Measurements from ENCODE around the gene CCDC57.

CCDC57 gene

GRCh38 chr17:82061047-82061925 is 151.4 kb downstream of the CCDC57 start:
- Histone ChIP-seq H3K9ac (ENCODE audit: low read length) (no peak overlapping the region), H3K4me3 (ENCODE audit: low read depth, low read length) (no peak overlapping the region), H3K36me3 (ENCODE audit: control insufficient read depth, insufficient read depth, low read length) (peaks cover 73% of the 10 kb centered on the region), H3K9me3 (ENCODE audit: control insufficient read depth, insufficient read depth, low read depth, low read length) (no peaks in the 10 kb centered on the region), H3K27ac (ENCODE audit: low read depth, low read length) (no peak overlapping the region), H3K27me3 (ENCODE audit: control insufficient read depth, insufficient read depth, low read length) (no peaks in the 10 kb centered on the region), H3K4me1 (ENCODE audit: control insufficient read depth, insufficient read depth, low read length) (0 out of 2 replicates have a peak, but pooled peaks cover 4% of the 10 kb centered on the region)

GRCh38 chr17:82060614-82061013 is 152.0 kb downstream of the CCDC57 start:
- peaks cover 80% of the 10 kb centered on the region for H3K36me3 ChIP-seq (ENCODE audit: control insufficient read depth, insufficient read depth, low read length)
- H3K4me3 ChIP-seq (ENCODE audit: low read depth, low read length), result no peak overlapping the region
- H3K9ac ChIP-seq (ENCODE audit: low read length), result no peak overlapping the region
- no peaks in the 10 kb centered on the region for H3K27me3 ChIP-seq (ENCODE audit: control insufficient read depth, insufficient read depth, low read length)
- H3K27ac ChIP-seq (ENCODE audit: low read depth, low read length), result no peak overlapping the region
- no peaks in the 10 kb centered on the region for H3K9me3 ChIP-seq (ENCODE audit: control insufficient read depth, insufficient read depth, low read depth, low read length)
- 0 out of 2 replicates have a peak, but pooled peaks cover 4% of the 10 kb centered on the region for H3K4me1 ChIP-seq (ENCODE audit: control insufficient read depth, insufficient read depth, low read length)

- H3K9ac ChIP-seq (ENCODE audit: low read length), result no peak overlapping the region
- H3K27me3 ChIP-seq (ENCODE audit: control insufficient read depth, insufficient read depth, low read length), result no peaks in the 10 kb centered on the region
- H3K4me3 ChIP-seq (ENCODE audit: low read depth, low read length), result no peak overlapping the region
- 0 out of 2 replicates have a peak, but pooled peaks cover 4% of the 10 kb centered on the region for H3K4me1 ChIP-seq (ENCODE audit: control insufficient read depth, insufficient read depth, low read length)
- H3K9me3 ChIP-seq (ENCODE audit: control insufficient read depth, insufficient read depth, low read depth, low read length), result no peaks in the 10 kb centered on the region
- no peak overlapping the region for H3K27ac ChIP-seq (ENCODE audit: low read depth, low read length)
- peaks cover 85% of the 10 kb centered on the region for H3K36me3 ChIP-seq (ENCODE audit: control insufficient read depth, insufficient read depth, low read length)
These were observed 152.7 kb downstream of the CCDC57 start for GRCh38 chr17:82060001-82060380.

- no peaks in the 10 kb centered on the region for H3K9me3 ChIP-seq (ENCODE audit: control insufficient read depth, insufficient read depth, low read depth, low read length)
- no peaks in the 10 kb centered on the region for H3K27me3 ChIP-seq (ENCODE audit: control insufficient read depth, insufficient read depth, low read length)
- no peak overlapping the region for H3K27ac ChIP-seq (ENCODE audit: low read depth, low read length)
- no peak overlapping the region for H3K9ac ChIP-seq (ENCODE audit: low read length)
- H3K4me3 ChIP-seq (ENCODE audit: low read depth, low read length), result no peak overlapping the region
- peaks cover 91% of the 10 kb centered on the region for H3K36me3 ChIP-seq (ENCODE audit: control insufficient read depth, insufficient read depth, low read length)
- 0 out of 2 replicates have a peak, but pooled peaks cover 3% of the 10 kb centered on the region for H3K4me1 ChIP-seq (ENCODE audit: control insufficient read depth, insufficient read depth, low read length)
These were observed 153.2 kb downstream of the CCDC57 start for GRCh38 chr17:82059272-82060000.

- Histone ChIP-seq H3K9ac (ENCODE audit: low read length) (no peak overlapping the region), H3K9me3 (ENCODE audit: control insufficient read depth, insufficient read depth, low read depth, low read length) (no peaks in the 10 kb centered on the region), H3K4me3 (ENCODE audit: low read depth, low read length) (no peak overlapping the region), H3K27me3 (ENCODE audit: control insufficient read depth, insufficient read depth, low read length) (no peaks in the 10 kb centered on the region), H3K36me3 (ENCODE audit: control insufficient read depth, insufficient read depth, low read length) (peaks cover 96% of the 10 kb centered on the region), H3K27ac (ENCODE audit: low read depth, low read length) (no peak overlapping the region), H3K4me1 (ENCODE audit: control insufficient read depth, insufficient read depth, low read length) (no peaks in the 10 kb centered on the region)
These were observed 153.8 kb downstream of the CCDC57 start for GRCh38 chr17:82058855-82059249.

- no peaks in the 10 kb centered on the region for H3K4me1 ChIP-seq (ENCODE audit: control insufficient read depth, insufficient read depth, low read length)
- no peaks in the 10 kb centered on the region for H3K9me3 ChIP-seq (ENCODE audit: control insufficient read depth, insufficient read depth, low read depth, low read length)
- H3K4me3 ChIP-seq (ENCODE audit: low read depth, low read length), result no peak overlapping the region
- H3K9ac ChIP-seq (ENCODE audit: low read length), result no peak overlapping the region
- H3K36me3 ChIP-seq (ENCODE audit: control insufficient read depth, insufficient read depth, low read length), result peaks cover 96% of the 10 kb centered on the region
- no peak overlapping the region for H3K27ac ChIP-seq (ENCODE audit: low read depth, low read length)
- no peaks in the 10 kb centered on the region for H3K27me3 ChIP-seq (ENCODE audit: control insufficient read depth, insufficient read depth, low read length)
These were observed 154.3 kb downstream of the CCDC57 start for GRCh38 chr17:82058230-82058854.

GRCh38 chr17:82056729-82057621 is 155.7 kb downstream of the CCDC57 start:
- Histone ChIP-seq H3K4me3 (ENCODE audit: low read depth, low read length) (no peak overlapping the region), H3K4me1 (ENCODE audit: control insufficient read depth, insufficient read depth, low read length) (peaks cover 3% of the 10 kb centered on the region; the same call in 1 of the 2 replicates), H3K9me3 (ENCODE audit: control insufficient read depth, insufficient read depth, low read depth, low read length) (no peaks in the 10 kb centered on the region), H3K9ac (ENCODE audit: low read length) (no peak overlapping the region), H3K27me3 (ENCODE audit: control insufficient read depth, insufficient read depth, low read length) (no peaks in the 10 kb centered on the region), H3K27ac (ENCODE audit: low read depth, low read length) (no peak overlapping the region), H3K36me3 (ENCODE audit: control insufficient read depth, insufficient read depth, low read length) (peaks cover 87% of the 10 kb centered on the region)

GRCh38 chr17:82055965-82056728 is 156.5 kb downstream of the CCDC57 start:
- H3K4me3 ChIP-seq (ENCODE audit: low read depth, low read length), result no peak overlapping the region
- H3K27ac ChIP-seq (ENCODE audit: low read depth, low read length), result no peak overlapping the region
- H3K9ac ChIP-seq (ENCODE audit: low read length), result no peak overlapping the region
- H3K27me3 ChIP-seq (ENCODE audit: control insufficient read depth, insufficient read depth, low read length), result no peaks in the 10 kb centered on the region
- no peaks in the 10 kb centered on the region for H3K9me3 ChIP-seq (ENCODE audit: control insufficient read depth, insufficient read depth, low read depth, low read length)
- H3K36me3 ChIP-seq (ENCODE audit: control insufficient read depth, insufficient read depth, low read length), result peaks cover 80% of the 10 kb centered on the region
- H3K4me1 ChIP-seq (ENCODE audit: control insufficient read depth, insufficient read depth, low read length), result peaks cover 3% of the 10 kb centered on the region; the same call in 1 of the 2 replicates

- H3K27me3 ChIP-seq (ENCODE audit: control insufficient read depth, insufficient read depth, low read length), result no peaks in the 10 kb centered on the region
- peaks cover 73% of the 10 kb centered on the region for H3K36me3 ChIP-seq (ENCODE audit: control insufficient read depth, insufficient read depth, low read length)
- no peak overlapping the region for H3K9ac ChIP-seq (ENCODE audit: low read length)
- H3K4me3 ChIP-seq (ENCODE audit: low read depth, low read length), result no peak overlapping the region
- no peaks in the 10 kb centered on the region for H3K9me3 ChIP-seq (ENCODE audit: control insufficient read depth, insufficient read depth, low read depth, low read length)
- peaks cover 9% of the 10 kb centered on the region for H3K4me1 ChIP-seq (ENCODE audit: control insufficient read depth, insufficient read depth, low read length)
- H3K27ac ChIP-seq (ENCODE audit: low read depth, low read length), result no peak overlapping the region
These were observed 157.3 kb downstream of the CCDC57 start for GRCh38 chr17:82055023-82055964.

All from HUES6 (cell line).